Mesenchymal stem cell (in vitro differentiated cells and primary cell): Measurements from ENCODE around the gene CENPX.

Experiments
- DNase-seq: peaks from one replicate; pipeline ENCODE4 v3.0.0-alpha.2; 2013
- H2AFZ ChIP-seq: one replicate; pipeline ENCODE4 v1.6.1; 2013; ENCODE audit warnings: low read depth, mild to moderate bottlenecking, control low read depth, inconsistent platforms, low read length, moderate library complexity
- H2AK5ac ChIP-seq: 2 replicates; pipeline ENCODE4 v1.6.1; 2013; ENCODE audit warnings: low read length, moderate library complexity, mild to moderate bottlenecking, inconsistent platforms; ENCODE audit not compliant: severe bottlenecking
- H2BK120ac ChIP-seq: one replicate; pipeline ENCODE4 v1.6.1; 2013; ENCODE audit warnings: low read depth, mild to moderate bottlenecking, inconsistent platforms, low read length, moderate library complexity
- H2BK12ac ChIP-seq, 2 experiments: one replicate each; pipeline ENCODE4 v1.6.1; 2013; ENCODE audit warnings: inconsistent platforms in 2 of 2, low read length in 2 of 2, mild to moderate bottlenecking in 2 of 2, moderate library complexity in 2 of 2, control low read depth in 1 of 2
- H2BK15ac ChIP-seq: one replicate; pipeline ENCODE4 v1.6.1; 2013; ENCODE audit warnings: mild to moderate bottlenecking, low read depth, inconsistent platforms; ENCODE audit not compliant: poor library complexity, severe bottlenecking
- H2BK5ac ChIP-seq: 2 replicates; pipeline ENCODE4 v1.6.1; 2013; ENCODE audit warnings: low read depth, mild to moderate bottlenecking, low read length, control low read depth, inconsistent platforms; ENCODE audit not compliant: poor library complexity, severe bottlenecking
- H3K14ac ChIP-seq, 2 experiments: one replicate each; pipeline ENCODE4 v1.6.1; 2013; ENCODE audit warnings: inconsistent platforms in 2 of 2, low read length in 2 of 2, control low read depth in 1 of 2, mild to moderate bottlenecking in 1 of 2, moderate library complexity in 1 of 2
- H3K18ac ChIP-seq, 2 experiments: one replicate each; pipeline ENCODE4 v1.6.1; 2013; ENCODE audit warnings: inconsistent platforms in 2 of 2, low read length in 2 of 2, control low read depth in 1 of 2, low read depth in 1 of 2, mild to moderate bottlenecking in 1 of 2
- H3K23ac ChIP-seq, 2 experiments: one replicate each; pipeline ENCODE4 v1.6.1; 2013; ENCODE audit warnings: inconsistent platforms in 2 of 2, low read length in 2 of 2, mild to moderate bottlenecking in 2 of 2, moderate library complexity in 2 of 2, control low read depth in 1 of 2
- H3K27ac ChIP-seq: 2 replicates; pipeline ENCODE4 v1.5.1; 2013; ENCODE audit warnings: mild to moderate bottlenecking, moderate library complexity, low read length, control low read depth, inconsistent platforms; ENCODE audit not compliant: poor library complexity, severe bottlenecking
- H3K27me3 ChIP-seq, 2 experiments: 2 replicates each; pipeline versions ENCODE4 v1.6.1 to v1.7.0; 2013; ENCODE audit warnings: low read length in 2 of 2, mild to moderate bottlenecking in 2 of 2, moderate library complexity in 2 of 2, control low read depth in 1 of 2, inconsistent platforms in 1 of 2; ENCODE audit not compliant: control insufficient read depth in 1 of 2, insufficient read depth in 1 of 2
- H3K36me3 ChIP-seq, 2 experiments: 2 replicates each; pipeline versions ENCODE4 v1.6.1 to v1.7.0; 2013; ENCODE audit warnings: low read length in 2 of 2, control low read depth in 1 of 2, inconsistent platforms in 1 of 2, low read depth in 1 of 2, mild to moderate bottlenecking in 1 of 2; ENCODE audit not compliant: insufficient read depth in 2 of 2, control insufficient read depth in 1 of 2
- H3K4ac ChIP-seq, 2 experiments: one replicate each; pipeline ENCODE4 v1.6.1; 2013; ENCODE audit warnings: inconsistent platforms in 2 of 2, low read length in 2 of 2, mild to moderate bottlenecking in 2 of 2, moderate library complexity in 2 of 2, control low read depth in 1 of 2, low read depth in 1 of 2
- H3K4me1 ChIP-seq: 2 replicates; pipeline ENCODE4 v1.6.1; 2013; ENCODE audit warnings: low read depth, low read length, control low read depth; ENCODE audit not compliant: control insufficient read depth, insufficient read depth
- H3K4me2 ChIP-seq: 2 replicates; pipeline ENCODE4 v1.6.1; 2013; ENCODE audit warnings: low read length, mild to moderate bottlenecking, inconsistent platforms; ENCODE audit not compliant: poor library complexity, severe bottlenecking
- H3K4me3 ChIP-seq, 2 experiments: 2 replicates each; pipeline versions ENCODE4 v1.5.1 to v1.7.0; 2013; ENCODE audit warnings: low read length in 2 of 2, mild to moderate bottlenecking in 2 of 2, control low read depth in 1 of 2, low read depth in 1 of 2; ENCODE audit not compliant: insufficient read depth in 1 of 2
- H3K79me1 ChIP-seq: replicated peaks from 2 replicates; pipeline ENCODE4 v1.6.1; 2013; ENCODE audit warnings: mild to moderate bottlenecking, control low read depth, low read length, inconsistent platforms; ENCODE audit not compliant: poor library complexity, severe bottlenecking
- H3K9ac ChIP-seq: 2 replicates; pipeline ENCODE4 v1.7.0; 2013; ENCODE audit warnings: mild to moderate bottlenecking, low read length, moderate library complexity
- H3K9me3 ChIP-seq: 2 replicates; pipeline ENCODE4 v1.7.0; 2013; ENCODE audit warnings: mild to moderate bottlenecking, low read length; ENCODE audit not compliant: control insufficient read depth
- H4K8ac ChIP-seq: one replicate; pipeline ENCODE4 v1.6.1; 2013; ENCODE audit warnings: inconsistent platforms, mild to moderate bottlenecking, low read length, moderate library complexity
- H4K91ac ChIP-seq: one replicate; pipeline ENCODE4 v1.6.1; 2013; ENCODE audit warnings: mild to moderate bottlenecking, low read length, inconsistent platforms
- WGBS: methylation state at CpG from one replicate; pipeline ENCODE4 v1.1.7; 2013; ENCODE audit warnings: mixed read lengths; 5-methylcytosine and 5-hydroxymethylcytosine counted together

CENPX gene

GRCh38 chr17:81978524-81979298, 44.0 kb downstream of the CENPX start:
- H3K27me3 ChIP-seq: peaks cover 0 to 6% of the 10 kb centered on the region in 2 experiments
- 96% methylated on average over 23 of the region's 27 CpGs for WGBS
- H3K79me1 ChIP-seq: peaks cover 27% of the 10 kb centered on the region

GRCh38 chr17:81977211-81977808, 45.4 kb downstream of the CENPX start, which contains the start of gene ASPSCR1:
ASPSCR1 (plus strand) TSS chr17:81977629; CDS start chr17:81977647, 18 bp downstream.
- H3K27ac ChIP-seq: no peak within 1 kb of the TSS
- peaks cover 16% of the 10 kb centered on the region for H3K4me1 ChIP-seq
- peak within 1 kb of the TSS; percentile 90 to 94 for H3K4ac ChIP-seq
- peaks cover 19 to 20% of the 10 kb centered on the region in 2 experiments for H3K36me3 ChIP-seq
- peak within 1 kb of the TSS; percentile 93 to 98 for H3K18ac ChIP-seq
- peak within 1 kb of the TSS; percentile 95 for H4K8ac ChIP-seq
- H3K23ac ChIP-seq: peak within 1 kb of the TSS in 1 of 2 experiments; percentile 6
- peak within 1 kb of the TSS; percentile 24 to 61 for H2BK12ac ChIP-seq
- H2BK120ac ChIP-seq: peak within 1 kb of the TSS; percentile 99
- H3K4me3 ChIP-seq: peak within 1 kb of the TSS; percentile 86 to 89
- H2AK5ac ChIP-seq: peak within 1 kb of the TSS; percentile 9
- H2AFZ ChIP-seq: peak within 1 kb of the TSS; percentile 87
- DNase-seq: peak; percentile 89
- peak within 1 kb of the TSS; percentile 98 for H2BK15ac ChIP-seq
- peaks cover 0 to 6% of the 10 kb centered on the region in 2 experiments for H3K27me3 ChIP-seq
- peak within 1 kb of the TSS in 1 of 2 experiments; percentile 95 for H3K14ac ChIP-seq
- H3K9me3 ChIP-seq: peaks cover 5% of the 10 kb centered on the region
- peaks cover 25% of the 10 kb centered on the region for H3K79me1 ChIP-seq
- H3K4me2 ChIP-seq: peak within 1 kb of the TSS; percentile 75
- peak within 1 kb of the TSS; percentile 99 for H4K91ac ChIP-seq
- WGBS: under 1% methylated on average over 63 of the region's 76 CpGs
- peak within 1 kb of the TSS; percentile 94 for H3K9ac ChIP-seq
- H2BK5ac ChIP-seq: peak within 1 kb of the TSS; percentile 100

More at GRCh38 chr17:81978524-81979298, 44.0 kb downstream of the CENPX start:
- H3K4me3 ChIP-seq: peak overlapping the region; percentile 28 to 89
- H3K4me2 ChIP-seq: peak overlapping the region; percentile 40
- peak overlapping the region; percentile 46 for H4K8ac ChIP-seq
- peak overlapping the region; percentile 53 for H4K91ac ChIP-seq
- DNase-seq: no peak
- H2BK15ac ChIP-seq: peak overlapping the region; percentile 34
- H2BK5ac ChIP-seq: no peak overlapping the region
- peak overlapping the region; percentile 94 for H3K9ac ChIP-seq
- peak overlapping the region; percentile 9 for H2AK5ac ChIP-seq
- peak overlapping the region in 1 of 2 experiments; percentile 74 for H3K4ac ChIP-seq
- H3K14ac ChIP-seq: peak overlapping the region in 1 of 2 experiments; percentile 66
- H3K4me1 ChIP-seq: peaks cover 16% of the 10 kb centered on the region
- no peak overlapping the region for H3K27ac ChIP-seq
- peaks cover 21 to 27% of the 10 kb centered on the region in 2 experiments for H3K36me3 ChIP-seq
- H3K23ac ChIP-seq: no peak overlapping the region
- H3K18ac ChIP-seq: peak overlapping the region in 1 of 2 experiments; percentile 83
- H2BK12ac ChIP-seq: peak overlapping the region in 1 of 2 experiments; percentile 90
- H2BK120ac ChIP-seq: no peak overlapping the region
- H2AFZ ChIP-seq: no peak overlapping the region
- peaks cover under 1% of the 10 kb centered on the region for H3K9me3 ChIP-seq

DNA sequence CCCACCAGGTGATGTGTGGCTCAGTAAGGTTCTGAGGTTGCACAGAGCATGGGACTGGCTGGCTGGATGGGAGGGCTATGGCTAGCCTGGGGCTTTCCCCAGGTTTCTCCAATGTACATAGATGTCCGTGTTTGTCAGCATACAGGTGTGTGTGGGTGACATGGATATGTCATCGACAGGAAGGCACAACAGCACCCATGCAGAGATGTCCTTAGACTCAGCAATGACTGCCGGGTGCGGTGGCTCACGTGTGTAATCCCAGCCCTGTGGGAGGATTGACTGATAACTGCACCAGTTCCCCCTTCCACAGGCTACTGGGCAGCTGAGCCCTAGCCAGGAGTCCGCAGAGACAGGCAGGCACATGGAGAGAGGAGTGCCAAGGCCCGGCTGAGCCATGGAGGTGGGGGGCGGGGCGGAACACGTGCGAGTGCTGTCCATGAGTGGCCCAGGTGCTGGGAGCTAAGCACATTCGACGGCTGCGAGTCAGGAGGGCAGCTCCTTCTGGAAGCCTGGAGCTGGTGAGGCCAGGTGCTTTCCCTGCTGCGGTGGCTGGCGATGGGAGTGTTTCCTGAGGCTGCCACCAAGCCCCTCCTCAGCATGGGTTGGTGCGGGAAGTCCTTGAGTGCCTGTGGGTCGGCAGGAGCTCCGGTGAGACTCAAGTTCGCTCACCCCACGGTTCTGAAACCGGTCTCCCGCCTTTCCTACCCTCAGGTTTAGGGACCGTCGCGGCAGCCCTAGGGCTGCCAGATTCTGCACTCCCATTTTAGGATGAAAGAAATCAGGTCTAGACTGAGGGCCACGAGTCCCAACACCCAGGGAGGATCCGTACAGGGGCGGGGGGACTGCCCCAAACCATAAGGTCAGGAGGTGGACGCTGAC, 46.1 kb downstream of the CENPX start:
- Histone ChIP-seq H3K14ac (peak overlapping the region in 1 of 2 experiments; percentile 72), H4K8ac (peak overlapping the region; percentile 95), H3K4ac (peak overlapping the region; percentile 29 to 88), H3K27ac (no peak overlapping the region), H3K79me1 (peaks cover 25% of the 10 kb centered on the region), H2BK120ac (peak overlapping the region; percentile 54), H2BK15ac (peak overlapping the region; percentile 98), H3K9me3 (peaks cover 5% of the 10 kb centered on the region), H4K91ac (peak overlapping the region; percentile 96), H3K27me3 (peaks cover 0 to 8% of the 10 kb centered on the region in 2 experiments), H3K4me3 (peak overlapping the region; percentile 86 to 89), H3K9ac (peak overlapping the region; percentile 94), H2BK5ac (no peak overlapping the region), H2AK5ac (no peak overlapping the region), H3K4me2 (peak overlapping the region; percentile 52), H2BK12ac (peak overlapping the region; percentile 8 to 61), H3K18ac (peak overlapping the region; percentile 85 to 95), H3K23ac (no peak overlapping the region), H3K36me3 (peaks cover 18 to 19% of the 10 kb centered on the region in 2 experiments), H2AFZ (peak overlapping the region; percentile 65), H3K4me1 (peaks cover 16% of the 10 kb centered on the region)
- 38% methylated on average over 30 of the region's 30 CpGs for WGBS
- peak; percentile 18 for DNase-seq
